GM08714 (cell line): ENCODE results near the gene ZNF415.
A peak's percentile ranks its signal among the peaks of the same experiment; 100 is the strongest.
"Not testable (repeated sequence)": the region's sequence is repeated elsewhere in the genome, so short reads cannot be mapped to it uniquely, and the experiment has no call there.

Source experiments
- H3K4me3 ChIP-seq: fragments of 200-500 bp; sonication (Bioruptor generic); 2 replicates; pipeline ENCODE4 v1.5.1; 2014; ENCODE audit warnings: mild to moderate bottlenecking, low read length, inconsistent platforms
- ZNF274 ChIP-seq: IDR thresholded peaks from 2 replicates; pipeline ENCODE4 v1.6.1; 2012; ENCODE audit warnings: mild to moderate bottlenecking, low read depth, low read length

The ZNF415 gene

DNA sequence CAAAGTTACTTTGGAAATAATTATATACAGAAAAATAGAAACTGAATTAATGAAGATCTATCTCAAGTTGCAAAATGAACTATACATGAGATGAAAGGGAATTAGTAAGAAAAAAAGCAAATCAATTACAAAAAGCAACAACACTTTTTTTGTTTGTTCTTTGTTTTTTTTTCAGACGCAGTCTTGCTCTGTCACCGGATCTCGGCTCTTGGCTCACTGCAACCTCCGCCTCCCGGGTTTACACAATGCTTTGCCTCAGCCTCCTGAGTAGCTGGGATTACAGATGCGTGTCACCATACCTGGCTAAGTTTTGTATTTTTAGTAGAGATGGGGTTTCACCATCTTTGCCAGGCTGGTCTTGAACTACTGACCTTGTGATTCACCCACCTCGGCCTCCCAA is 2.2 kb downstream of the ZNF415 start:
- no peak for TF ChIP-seq ZNF274
- H3K4me3 ChIP-seq = no peak overlapping the region

DNA sequence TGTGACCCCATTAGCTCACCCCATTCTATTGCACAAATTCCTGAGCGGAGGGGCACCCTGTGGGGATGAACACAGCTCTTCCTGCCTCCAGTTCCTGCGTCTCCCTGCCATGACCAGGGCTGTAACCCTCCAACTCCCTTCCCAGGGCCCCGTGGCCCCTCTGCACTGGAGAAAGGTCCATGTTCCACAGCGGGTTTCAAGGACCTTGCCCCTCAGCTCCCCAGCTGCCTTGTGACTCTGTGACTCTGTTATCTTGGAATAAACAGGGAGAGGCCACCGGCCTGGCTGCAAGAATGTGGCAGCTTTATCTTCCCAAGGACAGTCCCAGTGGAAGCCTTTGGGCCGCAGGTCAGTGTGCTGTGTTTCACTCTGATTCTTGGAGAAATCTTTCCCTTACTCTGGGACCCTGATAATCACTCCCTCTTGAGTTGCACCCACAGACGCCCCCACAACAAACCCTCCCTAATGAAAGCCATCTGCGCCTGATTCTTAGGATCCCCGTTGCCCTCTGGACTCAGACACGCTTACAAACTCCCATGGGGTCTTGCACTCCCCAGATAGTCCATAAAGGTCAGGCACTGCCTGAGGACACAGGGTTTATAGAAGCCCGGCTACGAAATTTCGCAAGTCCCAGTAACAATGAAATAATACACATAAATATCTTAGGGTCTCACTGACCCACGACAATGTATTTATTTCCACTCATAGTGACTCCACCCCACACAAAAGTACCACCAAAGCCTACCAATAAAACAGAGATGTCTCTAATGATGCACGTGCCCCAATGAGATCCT is 5.8 kb downstream of the ZNF415 start:
- H3K4me3 ChIP-seq = not testable (repeated sequence)

DNA sequence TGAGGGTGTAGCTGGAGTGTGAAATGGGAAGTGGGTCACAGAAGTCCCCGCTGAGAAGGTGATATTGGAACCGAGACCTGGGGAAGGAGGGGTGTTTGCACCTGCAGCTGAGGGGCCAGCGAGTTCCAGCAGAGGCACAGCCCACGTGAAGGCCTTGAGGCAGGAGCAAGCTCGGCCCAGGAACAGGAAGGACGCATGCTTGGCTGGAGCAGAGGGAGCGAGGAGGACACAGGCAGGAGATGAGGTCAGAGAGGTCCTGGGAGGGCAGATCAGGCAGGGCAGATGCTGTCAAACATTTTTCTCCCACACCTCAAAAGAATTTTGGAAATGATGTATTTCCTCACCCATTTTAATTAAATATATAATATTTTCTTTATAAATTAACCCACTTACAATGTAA is 9.3 kb downstream of the ZNF415 start:
- TF ChIP-seq ZNF274 = no peak
- H3K4me3 ChIP-seq = no peak overlapping the region

DNA sequence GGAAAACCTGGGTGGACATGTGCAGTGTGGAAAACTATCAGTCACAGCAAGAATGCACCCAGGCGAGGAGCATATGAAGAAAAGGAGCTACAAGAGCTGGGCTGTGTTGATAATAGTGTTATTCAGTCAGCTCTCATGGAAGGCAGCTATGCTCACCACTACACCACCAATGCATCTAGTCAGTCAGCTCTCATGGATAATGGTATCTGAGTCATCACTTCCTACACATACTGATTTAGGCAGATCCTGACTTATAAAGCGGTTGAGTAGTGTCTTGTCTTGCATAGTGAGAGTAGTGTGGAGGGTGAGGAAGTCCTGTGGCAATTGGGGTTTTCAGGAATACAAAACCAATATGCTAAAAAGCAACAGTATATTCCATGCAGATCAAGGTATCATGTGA is 20.4 kb downstream of the ZNF415 start:
- no peak for TF ChIP-seq ZNF274
- no peak overlapping the region for H3K4me3 ChIP-seq

DNA sequence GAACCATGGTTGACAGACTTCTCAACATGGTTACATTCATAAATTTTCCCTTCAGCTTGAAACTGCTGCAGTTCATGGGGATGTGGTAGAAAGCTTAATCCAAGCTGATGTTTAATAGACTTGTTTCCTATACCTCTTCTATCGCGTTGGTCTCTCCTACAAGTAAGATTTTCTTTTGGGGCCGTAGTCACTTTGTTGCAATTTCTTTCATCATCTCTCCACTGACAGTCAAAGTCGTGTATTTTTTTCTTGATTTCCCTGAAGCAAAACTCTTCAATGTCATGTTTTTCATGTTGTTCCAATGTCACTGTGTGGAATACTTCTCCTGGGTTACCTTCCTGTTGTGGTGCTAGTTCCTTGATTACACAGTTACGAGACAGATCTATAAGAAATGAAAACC is 23.2 kb downstream of the ZNF415 start:
- no peak for TF ChIP-seq ZNF274
- no peak overlapping the region for H3K4me3 ChIP-seq

DNA sequence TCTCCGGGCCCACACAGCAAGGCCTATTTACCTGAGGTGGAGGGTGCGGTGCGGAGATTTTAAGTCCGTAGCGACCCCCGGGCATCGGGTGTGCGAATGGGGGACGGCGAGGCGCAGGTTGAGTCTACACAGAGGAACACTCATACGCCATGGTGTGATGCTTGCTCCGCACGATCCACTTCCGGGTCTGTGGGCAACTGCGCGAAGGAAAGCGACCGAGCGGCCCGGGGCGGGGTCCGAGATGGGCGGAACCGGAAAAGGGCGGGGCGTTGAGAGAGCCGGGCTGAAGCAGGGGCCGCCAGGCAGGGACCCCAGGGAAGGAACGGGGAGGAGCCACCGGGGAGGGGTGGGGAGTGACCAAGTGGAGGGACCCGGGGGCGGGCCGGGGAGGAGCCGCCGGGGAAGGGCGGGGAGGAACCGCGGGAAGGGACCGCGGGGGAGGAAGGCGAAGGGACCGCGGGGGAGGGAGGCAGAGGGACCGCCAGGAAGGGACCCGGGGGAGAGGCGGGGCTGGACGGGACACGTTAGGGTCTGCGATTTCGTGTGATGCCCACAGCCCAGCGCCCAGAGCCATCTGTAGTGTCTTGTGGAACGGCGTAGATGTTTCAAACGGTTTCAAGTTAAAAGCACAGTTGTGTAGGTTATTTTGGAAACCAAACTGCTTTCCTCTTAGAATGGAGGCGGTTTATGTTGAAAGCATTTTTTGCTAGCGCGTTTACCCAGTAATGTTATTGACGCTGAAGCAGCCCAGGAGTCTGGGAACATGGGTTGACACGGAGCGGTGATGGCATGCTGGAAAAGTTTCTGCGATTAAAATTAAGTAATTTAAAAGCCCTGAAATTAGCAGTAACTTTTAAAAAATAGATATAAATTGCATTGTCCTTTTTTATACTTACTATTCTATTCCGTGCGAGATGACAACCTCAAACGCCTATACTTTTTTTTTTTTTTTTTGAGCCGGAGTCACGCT is 29.2 kb downstream of the ZNF415 start, which contains the start of gene ZNF160:
Gene ZNF160, minus strand, starts transcription at position 189 of the 970 bp plus-strand sequence. CDS start 17,146 bp downstream, outside the sequence.
- TF ChIP-seq ZNF274 = no peak
- H3K4me3 ChIP-seq = peak within 1 kb of the TSS; percentile 95

DNA sequence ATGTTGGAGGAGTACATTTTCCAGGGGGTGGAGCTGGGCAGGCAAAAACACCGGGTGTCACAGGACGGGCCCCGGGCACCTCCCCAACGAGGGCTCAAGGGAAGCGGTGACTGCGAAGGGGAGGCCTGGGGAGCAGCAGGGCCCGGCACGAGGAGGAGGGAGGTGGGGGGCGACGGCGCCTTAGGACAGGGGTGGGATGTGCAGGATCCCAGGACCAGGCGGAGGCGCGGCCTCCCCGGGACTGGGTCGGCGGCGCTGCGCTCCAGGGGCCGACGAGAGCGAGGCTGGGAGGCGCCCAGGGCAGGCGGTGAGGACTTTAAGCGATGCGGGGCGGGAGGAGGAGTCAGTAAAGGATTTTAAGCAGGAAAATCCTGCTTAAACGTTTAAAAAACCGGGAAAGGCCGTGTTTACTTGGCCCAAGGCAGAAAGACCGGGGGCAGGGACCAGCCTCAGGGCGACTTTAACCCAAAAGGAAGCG is 29.9 kb downstream of the ZNF415 start:
- peak overlapping the region; percentile 95 for H3K4me3 ChIP-seq
- TF ChIP-seq ZNF274 = no peak

DNA sequence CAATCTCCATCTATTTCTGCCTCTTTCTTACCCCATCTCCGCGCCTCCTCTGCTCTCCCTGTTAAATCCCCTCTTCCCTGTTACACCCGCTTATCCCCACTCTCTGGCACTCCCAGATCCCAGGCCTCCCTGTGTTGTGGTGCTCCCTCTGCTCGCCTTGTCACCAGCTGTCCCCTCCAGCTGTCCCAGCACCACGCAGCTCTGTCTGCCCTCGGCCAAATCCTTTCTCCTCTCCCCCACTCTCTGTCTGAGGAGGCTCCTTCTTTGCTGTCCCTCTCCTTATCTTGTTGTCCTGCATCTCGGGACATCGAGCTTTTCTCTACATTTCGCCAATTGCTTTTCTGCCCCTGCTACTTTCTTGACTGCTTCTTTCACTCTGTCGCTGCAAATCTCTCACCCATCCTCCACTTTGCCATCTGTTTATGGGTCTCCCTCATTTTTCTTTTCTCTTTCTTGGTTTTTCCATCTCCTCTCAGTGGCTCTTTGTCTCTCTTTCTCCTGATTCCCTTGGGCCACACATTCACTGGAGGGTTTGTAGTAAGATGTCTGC is 30.4 kb downstream of the ZNF415 start:
- H3K4me3 ChIP-seq = peak overlapping the region; percentile 95
- no peak for TF ChIP-seq ZNF274

DNA sequence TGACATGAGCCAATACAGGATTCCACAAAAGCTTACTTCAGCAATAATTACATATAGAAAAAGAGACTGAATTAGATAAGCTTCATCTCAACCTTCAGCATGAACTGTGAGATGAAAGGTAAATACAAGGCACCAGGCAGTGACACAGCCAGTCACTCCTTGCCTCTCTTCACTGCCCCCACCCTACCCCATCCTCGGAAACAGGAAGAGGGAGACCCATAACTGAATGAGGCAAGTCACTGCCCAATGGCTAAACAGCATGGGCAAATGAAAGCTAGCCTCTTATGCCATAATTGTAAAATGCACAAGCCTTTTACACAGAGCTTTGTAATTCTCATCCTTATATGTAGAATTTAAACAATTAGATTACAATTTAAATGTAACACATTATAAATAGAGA is 31.2 kb downstream of the ZNF415 start:
- no peak overlapping the region; the same call in 1 of the 2 replicates for H3K4me3 ChIP-seq
- no peak for TF ChIP-seq ZNF274

DNA sequence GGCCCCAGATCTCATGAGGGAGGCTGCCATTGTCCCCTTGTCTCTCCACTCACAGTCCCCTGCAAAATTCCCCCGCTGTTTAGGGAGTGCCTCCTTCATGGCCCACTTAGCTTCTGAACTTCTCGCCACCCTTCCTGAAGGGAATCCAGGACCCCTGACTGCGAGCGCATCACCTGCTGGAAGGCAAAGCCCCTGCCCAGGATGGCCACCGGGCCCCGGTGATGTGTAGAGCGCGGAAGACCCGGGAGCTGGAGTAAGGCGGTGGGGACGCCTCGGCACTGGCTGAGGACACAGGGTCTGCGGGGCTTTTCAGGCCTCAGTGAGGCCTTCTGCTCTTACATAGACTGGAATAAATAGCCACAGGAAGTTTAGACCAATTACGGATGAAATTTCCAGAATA is 34.1 kb downstream of the ZNF415 start:
- H3K4me3 ChIP-seq = not testable (repeated sequence)

DNA sequence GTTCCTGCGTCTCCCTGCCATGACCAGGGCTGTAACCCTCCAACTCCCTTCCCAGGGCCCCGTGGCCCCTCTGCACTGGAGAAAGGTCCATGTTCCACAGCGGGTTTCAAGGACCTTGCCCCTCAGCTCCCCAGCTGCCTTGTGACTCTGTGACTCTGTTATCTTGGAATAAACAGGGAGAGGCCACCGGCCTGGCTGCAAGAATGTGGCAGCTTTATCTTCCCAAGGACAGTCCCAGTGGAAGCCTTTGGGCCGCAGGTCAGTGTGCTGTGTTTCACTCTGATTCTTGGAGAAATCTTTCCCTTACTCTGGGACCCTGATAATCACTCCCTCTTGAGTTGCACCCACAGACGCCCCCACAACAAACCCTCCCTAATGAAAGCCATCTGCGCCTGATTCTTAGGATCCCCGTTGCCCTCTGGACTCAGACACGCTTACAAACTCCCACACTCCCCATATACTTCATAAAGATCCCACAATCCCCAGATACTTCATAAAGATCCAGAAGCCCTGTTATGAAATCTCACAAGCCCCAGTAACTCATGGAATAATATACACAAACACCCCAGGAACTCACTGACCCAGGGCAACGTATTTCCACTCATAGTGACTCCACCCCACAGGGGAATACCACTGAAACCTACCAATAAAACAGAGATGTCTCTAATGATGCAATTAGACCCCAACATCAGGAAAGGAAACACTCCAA is 35.6 kb downstream of the ZNF415 start:
- not testable (repeated sequence) for H3K4me3 ChIP-seq

DNA sequence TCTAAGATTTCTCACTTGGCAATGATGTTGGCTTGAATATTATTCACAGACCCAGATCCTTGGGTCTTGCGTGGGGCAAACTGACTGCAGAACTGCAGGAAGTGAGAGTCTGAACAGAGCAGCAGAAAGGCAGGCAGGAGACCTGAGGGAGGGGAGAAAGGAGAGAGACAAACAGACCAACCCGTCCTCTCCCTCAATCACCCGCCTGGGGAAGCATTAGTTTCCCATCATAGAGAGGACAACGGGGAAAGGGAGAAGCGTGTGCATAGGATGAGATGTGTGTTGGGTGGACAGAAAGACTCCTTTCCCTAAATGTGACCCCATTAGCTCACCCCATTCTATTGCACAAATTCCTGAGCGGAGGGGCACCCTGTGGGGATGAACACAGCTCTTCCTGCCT is 36.1 kb downstream of the ZNF415 start:
- not testable (repeated sequence) for H3K4me3 ChIP-seq

DNA sequence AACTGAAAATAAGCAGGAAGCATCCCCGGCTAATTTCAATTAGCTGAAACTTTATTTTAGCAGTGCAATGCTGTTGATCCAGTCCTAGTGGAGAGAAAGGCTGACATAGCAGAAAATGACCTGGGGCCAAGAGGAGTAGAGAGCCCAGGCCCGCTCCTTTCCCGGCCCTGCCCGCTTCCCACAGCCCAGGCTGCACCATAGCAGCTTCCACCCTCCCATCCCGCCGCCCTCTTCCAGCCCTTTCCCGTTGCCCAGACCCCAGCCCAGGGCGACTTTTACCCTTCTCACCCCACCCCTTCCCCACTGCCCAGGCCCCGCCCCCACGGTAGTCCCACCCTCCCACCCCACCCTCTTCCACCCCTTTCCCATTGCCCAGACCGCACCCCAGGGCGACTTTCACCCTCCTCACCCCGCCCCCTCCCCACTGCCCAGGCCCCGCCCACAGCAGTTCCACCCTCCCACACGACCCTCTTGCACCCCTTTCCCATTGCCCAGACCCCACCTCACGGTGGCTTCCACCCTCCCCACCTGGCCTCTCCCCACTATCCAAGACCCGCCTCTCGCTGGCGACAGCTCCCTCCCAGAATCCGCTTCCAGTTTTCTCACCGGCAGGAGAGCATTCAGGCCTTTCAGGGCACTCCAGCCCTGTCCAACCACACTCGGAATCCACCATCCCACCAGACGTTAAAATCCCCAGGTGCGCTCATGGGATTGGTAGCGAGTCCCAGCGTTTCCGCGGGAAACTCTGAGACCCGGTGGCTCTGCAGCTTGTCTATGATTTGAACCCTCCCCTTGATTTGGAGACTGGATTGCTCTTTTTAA is 37.7 kb downstream of the ZNF415 start:
- TF ChIP-seq ZNF274 = no peak
- H3K4me3 ChIP-seq = no peak overlapping the region
